ENCODE data around the gene NFE2.
"Not testable (repeated sequence)": the region's sequence is repeated elsewhere in the genome, so short reads cannot be mapped to it uniquely, and the experiment has no call there.

Gene NFE2

DNA sequence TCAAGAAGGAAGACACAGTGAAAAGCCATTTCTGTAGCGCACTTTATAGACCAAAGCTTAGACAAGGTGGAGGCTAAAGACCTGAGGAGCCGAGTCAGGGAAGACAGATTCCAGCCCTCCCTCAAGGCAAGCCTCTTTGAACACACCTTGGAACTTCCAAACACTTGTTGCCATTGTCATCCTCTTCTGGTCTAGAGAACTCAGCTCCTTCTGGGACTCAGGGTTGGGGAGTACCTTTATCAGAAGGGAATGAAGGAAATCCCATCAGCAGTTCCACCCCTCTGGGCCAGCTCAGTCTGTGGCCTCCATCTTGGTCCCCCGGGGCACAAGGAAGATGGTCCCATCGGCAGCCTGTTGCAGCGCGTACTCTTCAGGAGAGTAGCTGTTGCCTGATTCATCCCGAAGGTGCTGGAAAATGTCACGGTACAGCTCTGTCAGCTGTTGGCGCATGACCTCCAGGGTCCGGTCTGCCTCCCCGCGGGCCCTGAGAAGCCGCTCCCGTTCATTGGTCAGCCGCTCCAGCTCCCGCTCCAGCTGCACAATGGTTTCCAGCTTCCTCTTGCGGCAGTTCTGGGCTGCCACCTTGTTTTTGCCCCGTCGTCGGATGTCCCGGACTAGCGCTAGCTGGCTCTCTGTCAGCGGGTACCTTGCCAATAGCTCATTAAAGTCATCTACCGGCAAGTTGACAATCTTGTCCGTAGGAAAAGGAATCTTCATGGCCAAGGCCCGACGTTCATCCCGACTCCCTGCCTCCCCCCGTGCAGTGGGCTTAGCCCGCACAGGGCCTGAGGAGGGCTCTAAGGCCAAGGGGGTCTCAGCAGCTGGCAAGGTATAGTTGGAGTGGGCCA lies 8.5 kb downstream of the NFE2 start:
- Histone ChIP-seq H2AFZ (no peak overlapping the region), H3K4me1 (peaks cover 14% of the 10 kb centered on the region), H3K4me3 (ENCODE audit: low read depth, low read length) (no peak overlapping the region), H3K27ac (no peak overlapping the region), H3K79me2 (no peaks in the 10 kb centered on the region), H3K4me2 (ENCODE audit: low read length) (no peak overlapping the region), H3K36me3 (ENCODE audit: control insufficient read depth, insufficient read depth, low read length) (no peaks in the 10 kb centered on the region), H3K9ac (no peak overlapping the region), H3K27me3 (ENCODE audit: control insufficient read depth, insufficient read depth, low read length) (no peaks in the 10 kb centered on the region), H3K9me3 (ENCODE audit: control insufficient read depth, low read length) (no peaks in the 10 kb centered on the region)
- TF ChIP-seq, protein P1, sequence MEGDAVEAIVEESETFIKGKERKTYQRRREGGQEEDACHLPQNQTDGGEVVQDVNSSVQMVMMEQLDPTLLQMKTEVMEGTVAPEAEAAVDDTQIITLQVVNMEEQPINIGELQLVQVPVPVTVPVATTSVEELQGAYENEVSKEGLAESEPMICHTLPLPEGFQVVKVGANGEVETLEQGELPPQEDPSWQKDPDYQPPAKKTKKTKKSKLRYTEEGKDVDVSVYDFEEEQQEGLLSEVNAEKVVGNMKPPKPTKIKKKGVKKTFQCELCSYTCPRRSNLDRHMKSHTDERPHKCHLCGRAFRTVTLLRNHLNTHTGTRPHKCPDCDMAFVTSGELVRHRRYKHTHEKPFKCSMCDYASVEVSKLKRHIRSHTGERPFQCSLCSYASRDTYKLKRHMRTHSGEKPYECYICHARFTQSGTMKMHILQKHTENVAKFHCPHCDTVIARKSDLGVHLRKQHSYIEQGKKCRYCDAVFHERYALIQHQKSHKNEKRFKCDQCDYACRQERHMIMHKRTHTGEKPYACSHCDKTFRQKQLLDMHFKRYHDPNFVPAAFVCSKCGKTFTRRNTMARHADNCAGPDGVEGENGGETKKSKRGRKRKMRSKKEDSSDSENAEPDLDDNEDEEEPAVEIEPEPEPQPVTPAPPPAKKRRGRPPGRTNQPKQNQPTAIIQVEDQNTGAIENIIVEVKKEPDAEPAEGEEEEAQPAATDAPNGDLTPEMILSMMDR (IDR thresholded peaks at IDR 0.05) = no peak

DNA sequence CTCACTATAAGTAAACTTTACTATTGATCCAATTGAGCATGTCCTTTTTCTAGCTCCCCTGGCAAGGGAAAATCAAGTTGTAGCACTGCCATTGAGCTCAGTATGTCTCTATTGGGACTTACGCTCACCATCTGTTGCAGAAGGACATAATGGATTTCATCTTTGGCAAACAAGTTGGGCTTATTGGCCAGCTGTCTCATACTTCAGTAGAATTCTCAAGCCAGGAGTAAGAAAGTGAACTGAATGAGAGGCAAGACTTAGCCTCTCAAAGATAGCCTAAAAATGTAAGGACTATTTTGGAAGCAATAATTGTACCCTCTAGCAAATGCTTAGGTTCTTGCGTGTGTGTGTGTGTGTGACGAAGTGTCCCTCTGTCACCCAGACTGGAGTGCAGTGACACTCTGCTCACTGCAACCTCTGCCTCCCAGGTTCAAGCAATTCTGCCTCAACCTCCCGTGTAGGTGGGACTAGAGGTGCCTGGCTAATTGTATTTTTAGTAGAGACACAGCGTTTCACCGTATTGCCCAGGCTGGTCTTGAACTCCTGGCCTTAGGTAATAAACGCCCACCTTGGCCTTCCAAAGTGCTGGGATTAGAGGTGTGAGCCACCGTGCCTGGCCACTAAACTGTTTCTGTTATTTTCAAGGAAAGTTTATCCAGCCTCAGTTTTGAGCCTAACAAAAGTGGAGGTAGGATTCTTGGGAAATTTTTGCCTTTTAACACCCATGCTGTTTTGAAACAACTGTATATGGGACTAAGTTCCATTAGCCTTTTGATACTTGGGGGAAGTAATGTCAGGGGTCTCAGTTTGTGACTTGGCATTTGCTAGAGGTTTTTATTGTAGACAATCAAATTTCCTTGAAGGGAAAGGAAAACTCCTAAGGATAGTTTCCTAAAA lies 13.3 kb downstream of the NFE2 start:
- Histone ChIP-seq H3K27me3 (ENCODE audit: control insufficient read depth, insufficient read depth, low read length) (no peaks in the 10 kb centered on the region), H3K79me2 (peaks cover 2% of the 10 kb centered on the region), H3K27ac (no peak overlapping the region), H3K4me1 (peaks cover 16% of the 10 kb centered on the region), H3K4me2 (ENCODE audit: low read length) (no peak overlapping the region), H3K9me3 (ENCODE audit: control insufficient read depth, low read length) (no peaks in the 10 kb centered on the region), H3K9ac (no peak overlapping the region), H3K36me3 (ENCODE audit: control insufficient read depth, insufficient read depth, low read length) (no peaks in the 10 kb centered on the region), H3K4me3 (ENCODE audit: low read depth, low read length) (no peak overlapping the region), H2AFZ (no peak overlapping the region)
- TF ChIP-seq, protein P1 (IDR thresholded peaks at IDR 0.05) = no peak

DNA sequence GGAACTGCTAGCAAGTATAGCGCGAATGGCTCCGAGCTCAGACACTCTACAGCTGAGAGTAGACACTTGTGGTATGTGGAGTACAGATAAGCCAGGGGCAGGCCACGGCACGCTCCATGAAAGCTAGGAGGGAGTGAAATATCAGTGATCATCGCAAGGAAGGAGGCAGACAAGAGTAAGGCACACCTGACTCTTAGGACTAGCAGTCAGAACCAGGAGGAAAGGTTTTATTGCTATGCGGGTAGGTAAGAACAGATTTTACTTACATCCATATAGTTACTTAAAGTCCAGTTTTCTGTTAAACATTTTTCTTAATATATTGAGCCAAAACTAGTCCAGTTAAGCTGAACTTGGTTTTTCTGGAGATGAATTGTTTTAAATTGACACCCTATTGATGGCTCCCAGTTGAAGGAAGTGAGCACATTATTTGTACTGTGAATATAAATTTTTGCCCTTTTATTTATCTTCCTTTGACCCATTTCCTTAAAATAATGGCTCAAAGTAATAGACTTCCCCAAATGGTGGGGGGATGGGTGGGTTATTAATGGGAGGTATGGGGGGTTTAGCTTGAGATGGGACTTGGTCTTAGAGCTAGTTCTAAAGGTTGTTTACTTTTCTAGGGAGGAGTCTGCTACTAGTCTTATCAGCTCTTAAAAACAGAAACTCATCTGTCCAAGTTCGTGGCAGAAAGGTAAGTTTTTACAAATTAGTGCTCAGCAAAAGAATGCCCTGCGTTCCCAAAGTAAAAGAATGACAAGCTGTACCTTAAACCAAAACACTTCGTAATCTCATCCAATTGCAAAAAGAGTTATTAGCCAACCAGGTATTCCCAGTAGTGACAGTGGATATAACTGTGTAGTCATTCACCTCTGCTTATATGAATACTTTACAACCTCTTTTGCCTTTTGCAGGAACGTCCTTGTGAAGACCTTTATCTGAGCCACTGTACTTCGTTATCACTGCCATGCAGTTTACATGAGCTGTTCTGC lies 14.5 kb downstream of the NFE2 start:
- H3K4me1 ChIP-seq = peaks cover 19% of the 10 kb centered on the region
- no peak overlapping the region for H3K27ac ChIP-seq
- no peak overlapping the region for H2AFZ ChIP-seq
- H3K36me3 ChIP-seq (ENCODE audit: control insufficient read depth, insufficient read depth, low read length) = no peaks in the 10 kb centered on the region
- H3K9ac ChIP-seq = no peak overlapping the region
- TF ChIP-seq, protein P1 (IDR thresholded peaks at IDR 0.05) = no peak
- no peak overlapping the region for H3K4me2 ChIP-seq (ENCODE audit: low read length)
- peaks cover 7% of the 10 kb centered on the region for H3K79me2 ChIP-seq
- no peak overlapping the region for H3K4me3 ChIP-seq (ENCODE audit: low read depth, low read length)
- no peaks in the 10 kb centered on the region for H3K9me3 ChIP-seq (ENCODE audit: control insufficient read depth, low read length)
- no peaks in the 10 kb centered on the region for H3K27me3 ChIP-seq (ENCODE audit: control insufficient read depth, insufficient read depth, low read length)

DNA sequence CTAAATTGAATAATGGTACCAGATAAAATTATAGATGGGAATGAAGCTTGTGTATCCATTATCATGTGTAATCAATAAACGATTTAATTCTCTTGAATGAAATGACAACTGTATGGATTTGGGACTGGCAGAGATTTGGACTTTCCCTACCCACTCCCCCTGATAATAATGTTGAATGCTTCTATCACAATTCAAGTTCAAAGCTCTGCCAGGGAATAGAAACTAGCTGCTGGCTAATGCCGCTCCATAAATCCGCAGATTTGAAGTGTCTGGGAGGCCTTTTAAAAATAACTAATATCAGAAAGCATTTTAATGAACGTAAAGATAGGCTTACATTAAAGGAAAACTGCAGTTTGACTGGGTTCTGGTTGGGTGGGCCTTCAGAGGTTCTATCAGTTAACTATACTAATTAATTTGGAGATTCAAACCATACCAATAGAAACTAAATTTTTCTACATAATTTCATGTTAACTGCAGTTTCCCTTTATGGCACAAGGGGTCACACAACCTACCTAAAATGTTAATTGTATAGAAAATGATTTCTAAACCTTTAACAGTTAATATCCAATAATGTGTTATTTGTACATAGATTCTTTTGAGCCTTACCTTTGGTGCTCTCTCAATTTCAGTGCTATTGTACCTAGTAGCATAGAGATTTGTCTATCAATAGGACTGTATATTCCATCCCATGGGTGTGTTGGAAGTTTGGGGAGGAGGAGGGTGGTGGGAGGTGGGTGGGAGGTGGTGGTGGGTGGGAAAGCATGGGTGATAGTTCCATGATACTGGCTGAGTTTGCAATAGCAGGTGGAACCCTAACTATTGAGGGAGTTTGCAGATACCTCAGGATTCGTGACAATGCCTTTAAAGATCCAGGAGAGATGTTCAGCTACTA lies 15.4 kb downstream of the NFE2 start:
- no peaks in the 10 kb centered on the region for H3K36me3 ChIP-seq (ENCODE audit: control insufficient read depth, insufficient read depth, low read length)
- no peak overlapping the region for H3K9ac ChIP-seq
- TF ChIP-seq, protein P1 (IDR thresholded peaks at IDR 0.05) = peak; percentile 27

DNA sequence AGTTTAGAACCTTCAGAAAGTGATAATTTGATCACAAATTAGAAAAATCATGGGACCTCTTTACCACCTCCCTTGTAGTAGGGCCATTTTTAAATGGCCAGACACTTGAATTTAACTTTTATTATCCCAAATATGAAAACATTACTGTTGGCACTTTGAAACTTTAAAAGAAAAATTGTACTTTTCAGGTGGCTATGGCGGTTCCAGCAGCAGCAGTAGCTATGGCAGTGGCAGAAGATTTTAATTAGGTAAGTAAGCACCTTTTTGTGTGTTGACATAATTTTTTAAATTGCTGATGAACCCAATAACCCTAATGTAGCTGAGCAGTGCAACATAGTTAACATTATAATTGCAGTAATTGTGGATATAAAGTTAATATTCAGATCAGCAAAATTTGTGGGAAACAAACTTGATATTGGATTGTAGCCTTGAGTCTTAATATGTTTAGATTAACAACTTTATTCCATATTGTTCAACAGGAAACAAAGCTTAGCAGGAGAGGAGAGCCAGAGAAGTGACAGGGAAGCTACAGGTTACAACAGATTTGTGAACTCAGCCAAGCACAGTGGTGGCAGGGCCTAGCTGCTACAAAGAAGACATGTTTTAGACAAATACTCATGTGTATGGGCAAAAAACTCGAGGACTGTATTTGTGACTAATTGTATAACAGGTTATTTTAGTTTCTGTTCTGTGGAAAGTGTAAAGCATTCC lies 16.6 kb downstream of the NFE2 start:
- H3K27me3 ChIP-seq (ENCODE audit: control insufficient read depth, insufficient read depth, low read length); H3K9me3 ChIP-seq (ENCODE audit: control insufficient read depth, low read length); H3K36me3 ChIP-seq (ENCODE audit: control insufficient read depth, insufficient read depth, low read length); H3K4me3 ChIP-seq (ENCODE audit: low read depth, low read length); H3K4me2 ChIP-seq (ENCODE audit: low read length); H2AFZ ChIP-seq; H3K27ac ChIP-seq; H3K9ac ChIP-seq: not testable (repeated sequence)
- H3K4me1 ChIP-seq = peaks cover 19% of the 10 kb centered on the region
- H3K79me2 ChIP-seq = peaks cover 14% of the 10 kb centered on the region

More for the DNA sequence above, 15.4 kb downstream of the NFE2 start:
- H3K9me3 ChIP-seq (ENCODE audit: control insufficient read depth, low read length) = no peaks in the 10 kb centered on the region
- H3K27ac ChIP-seq = no peak overlapping the region
- no peak overlapping the region for H3K4me2 ChIP-seq (ENCODE audit: low read length)
- H3K4me3 ChIP-seq (ENCODE audit: low read depth, low read length) = peak overlapping the region; percentile 18
- no peaks in the 10 kb centered on the region for H3K27me3 ChIP-seq (ENCODE audit: control insufficient read depth, insufficient read depth, low read length)
- peaks cover 14% of the 10 kb centered on the region for H3K79me2 ChIP-seq
- H3K4me1 ChIP-seq = peaks cover 19% of the 10 kb centered on the region
- no peak overlapping the region for H2AFZ ChIP-seq
